ENCODE results near the gene IRF9. TPM values are rescaled to one million over a fixed set of nuclear protein-coding genes. Genes with fewer than 3 reads are reported as not detected.

Gene IRF9
- total and polyA plus RNA-seq, 2 experiments from 2014 or later: 8.2 to 8.4 TPM

- H3K4me1 ChIP-seq (ENCODE audit: insufficient read depth): no peaks in the 10 kb centered on the region
- Mint-ChIP-seq H3K9me3 (no peaks in the 10 kb centered on the region), H3K27me3 (ENCODE audit: insufficient read depth, low read depth, poor library complexity) (no peaks in the 10 kb centered on the region), H3K4me3 (no peak overlapping the region), H3K4me1 (no peaks in the 10 kb centered on the region), H3K27ac (no peak overlapping the region), H3K36me3 (ENCODE audit: low read depth) (peaks cover 41% of the 10 kb centered on the region)
- no peaks in the 10 kb centered on the region for H3K9me2 ChIP-seq (ENCODE audit: insufficient read depth)
- peaks cover 13% of the 10 kb centered on the region; the same call in 1 of the 2 replicates for H3K36me3 ChIP-seq (ENCODE audit: insufficient read depth)
- no peak overlapping the region for H3K27ac ChIP-seq (ENCODE audit: low read depth)
- no peak overlapping the region for H2AFZ ChIP-seq
- DNase-seq (ENCODE audit: low spot score) (no peak), ATAC-seq (peak; percentile 44)
- H3K27me3 ChIP-seq (ENCODE audit: insufficient read depth): no peaks in the 10 kb centered on the region
- H3K79me2 ChIP-seq (replicated peaks; ENCODE audit: insufficient read depth): no peaks in the 10 kb centered on the region
- H3K4me2 ChIP-seq: no peak overlapping the region
- H3F3A ChIP-seq (replicated peaks; ENCODE audit: low read depth): no peaks in the 10 kb centered on the region
- no peak for TF ChIP-seq ZNF114 (CRISPR knock-in tag; IDR thresholded peaks at IDR 0.05)
- no peak for TF ChIP-seq ZNF462 (CRISPR knock-in tag; IDR thresholded peaks at IDR 0.05)
- TF ChIP-seq POLR2AphosphoS5 (IDR thresholded peaks at IDR 0.05; ENCODE audit: low read depth): no peak
- TF ChIP-seq EZH2 (IDR thresholded peaks at IDR 0.05; ENCODE audit: low read depth, unreplicated experiment): no peak
- no peak for TF ChIP-seq NANOG (IDR thresholded peaks at IDR 0.05; ENCODE audit: borderline replicate concordance)
- TF ChIP-seq EZH2phosphoT487 (IDR thresholded peaks at IDR 0.05; ENCODE audit: unreplicated experiment): no peak
- TF ChIP-seq, protein P1, sequence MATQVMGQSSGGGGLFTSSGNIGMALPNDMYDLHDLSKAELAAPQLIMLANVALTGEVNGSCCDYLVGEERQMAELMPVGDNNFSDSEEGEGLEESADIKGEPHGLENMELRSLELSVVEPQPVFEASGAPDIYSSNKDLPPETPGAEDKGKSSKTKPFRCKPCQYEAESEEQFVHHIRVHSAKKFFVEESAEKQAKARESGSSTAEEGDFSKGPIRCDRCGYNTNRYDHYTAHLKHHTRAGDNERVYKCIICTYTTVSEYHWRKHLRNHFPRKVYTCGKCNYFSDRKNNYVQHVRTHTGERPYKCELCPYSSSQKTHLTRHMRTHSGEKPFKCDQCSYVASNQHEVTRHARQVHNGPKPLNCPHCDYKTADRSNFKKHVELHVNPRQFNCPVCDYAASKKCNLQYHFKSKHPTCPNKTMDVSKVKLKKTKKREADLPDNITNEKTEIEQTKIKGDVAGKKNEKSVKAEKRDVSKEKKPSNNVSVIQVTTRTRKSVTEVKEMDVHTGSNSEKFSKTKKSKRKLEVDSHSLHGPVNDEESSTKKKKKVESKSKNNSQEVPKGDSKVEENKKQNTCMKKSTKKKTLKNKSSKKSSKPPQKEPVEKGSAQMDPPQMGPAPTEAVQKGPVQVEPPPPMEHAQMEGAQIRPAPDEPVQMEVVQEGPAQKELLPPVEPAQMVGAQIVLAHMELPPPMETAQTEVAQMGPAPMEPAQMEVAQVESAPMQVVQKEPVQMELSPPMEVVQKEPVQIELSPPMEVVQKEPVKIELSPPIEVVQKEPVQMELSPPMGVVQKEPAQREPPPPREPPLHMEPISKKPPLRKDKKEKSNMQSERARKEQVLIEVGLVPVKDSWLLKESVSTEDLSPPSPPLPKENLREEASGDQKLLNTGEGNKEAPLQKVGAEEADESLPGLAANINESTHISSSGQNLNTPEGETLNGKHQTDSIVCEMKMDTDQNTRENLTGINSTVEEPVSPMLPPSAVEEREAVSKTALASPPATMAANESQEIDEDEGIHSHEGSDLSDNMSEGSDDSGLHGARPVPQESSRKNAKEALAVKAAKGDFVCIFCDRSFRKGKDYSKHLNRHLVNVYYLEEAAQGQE (IDR thresholded peaks at IDR 0.05; ENCODE audit: unreplicated experiment): no peak
- TF ChIP-seq CTCF (conservative IDR thresholded peaks at IDR 0.05; ENCODE audit: low read depth in 2 of 2): no peak
- TF ChIP-seq, protein P2, sequence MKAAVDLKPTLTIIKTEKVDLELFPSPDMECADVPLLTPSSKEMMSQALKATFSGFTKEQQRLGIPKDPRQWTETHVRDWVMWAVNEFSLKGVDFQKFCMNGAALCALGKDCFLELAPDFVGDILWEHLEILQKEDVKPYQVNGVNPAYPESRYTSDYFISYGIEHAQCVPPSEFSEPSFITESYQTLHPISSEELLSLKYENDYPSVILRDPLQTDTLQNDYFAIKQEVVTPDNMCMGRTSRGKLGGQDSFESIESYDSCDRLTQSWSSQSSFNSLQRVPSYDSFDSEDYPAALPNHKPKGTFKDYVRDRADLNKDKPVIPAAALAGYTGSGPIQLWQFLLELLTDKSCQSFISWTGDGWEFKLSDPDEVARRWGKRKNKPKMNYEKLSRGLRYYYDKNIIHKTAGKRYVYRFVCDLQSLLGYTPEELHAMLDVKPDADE (IDR thresholded peaks at IDR 0.05): no peak
- no peak for TF ChIP-seq JUNB (IDR thresholded peaks at IDR 0.05; ENCODE audit: unreplicated experiment)
- TF ChIP-seq CREB1 (CRISPR knock-in tag; IDR thresholded peaks at IDR 0.05; ENCODE audit: low read depth): no peak
- no peak for TF ChIP-seq STAT1 (IDR thresholded peaks at IDR 0.05; ENCODE audit: unreplicated experiment)
- TF ChIP-seq ZNF331 (CRISPR knock-in tag; IDR thresholded peaks at IDR 0.05; ENCODE audit: low read depth): no peak
- H3K4me3 ChIP-seq: no peak overlapping the region
- no peaks in the 10 kb centered on the region; the same call in 1 of the 2 replicates for H4K20me1 ChIP-seq (replicated peaks; ENCODE audit: insufficient read depth)
Observed at GRCh38 chr14:24123424-24124417, 37.3 kb upstream of the IRF9 start.

Data from GM23338 (cell line).